DMS53 (cell line): ENCODE data around the gene NUDT16.
"Not testable (repeated sequence)": the region's sequence is repeated elsewhere in the genome, so short reads cannot be mapped to it uniquely, and the experiment has no call there.

Source experiments
- DNase-seq: peaks from one replicate; lab custom pipeline; 2025; lab: John Stamatoyannopoulos, UW

NUDT16 gene

DNA sequence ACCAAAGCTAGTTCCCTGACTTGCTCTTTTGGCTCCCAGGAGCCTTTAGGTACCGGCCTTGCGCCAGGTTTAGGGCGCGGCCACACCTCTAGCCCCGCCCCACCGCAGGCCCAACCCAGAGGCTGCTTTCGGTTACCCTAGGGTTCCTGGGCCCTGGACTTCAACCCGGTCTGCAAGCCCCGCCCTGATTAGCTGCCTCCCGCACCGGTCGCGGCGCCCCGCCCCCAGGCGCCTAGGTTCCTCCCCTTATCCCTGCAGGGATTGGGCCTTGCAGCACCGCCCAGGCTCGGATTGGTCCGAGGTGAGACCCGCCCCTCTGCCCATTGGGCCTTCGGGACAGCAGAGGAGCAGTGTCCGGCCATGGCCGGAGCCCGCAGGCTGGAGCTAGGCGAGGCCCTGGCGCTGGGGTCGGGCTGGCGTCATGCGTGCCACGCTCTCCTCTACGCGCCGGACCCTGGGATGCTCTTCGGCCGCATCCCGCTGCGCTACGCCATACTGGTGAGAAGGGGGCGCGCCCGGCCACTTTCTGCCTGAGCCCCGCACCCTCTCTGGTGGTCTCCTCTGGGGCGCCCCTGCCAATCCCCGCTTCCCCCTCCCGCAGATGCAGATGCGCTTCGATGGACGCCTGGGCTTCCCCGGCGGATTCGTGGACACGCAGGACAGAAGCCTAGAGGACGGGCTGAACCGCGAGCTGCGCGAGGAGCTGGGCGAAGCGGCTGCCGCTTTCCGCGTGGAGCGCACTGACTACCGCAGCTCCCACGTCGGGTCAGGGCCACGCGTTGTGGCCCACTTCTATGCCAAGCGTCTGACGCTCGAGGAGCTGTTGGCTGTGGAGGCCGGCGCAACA lies at the start of gene NUDT16:
TSS of gene NUDT16 (plus strand) at position 330 of the 847 bp plus-strand sequence. CDS start at position 361, 31 bp downstream.
- DNase-seq, result peak; percentile 98

DNA sequence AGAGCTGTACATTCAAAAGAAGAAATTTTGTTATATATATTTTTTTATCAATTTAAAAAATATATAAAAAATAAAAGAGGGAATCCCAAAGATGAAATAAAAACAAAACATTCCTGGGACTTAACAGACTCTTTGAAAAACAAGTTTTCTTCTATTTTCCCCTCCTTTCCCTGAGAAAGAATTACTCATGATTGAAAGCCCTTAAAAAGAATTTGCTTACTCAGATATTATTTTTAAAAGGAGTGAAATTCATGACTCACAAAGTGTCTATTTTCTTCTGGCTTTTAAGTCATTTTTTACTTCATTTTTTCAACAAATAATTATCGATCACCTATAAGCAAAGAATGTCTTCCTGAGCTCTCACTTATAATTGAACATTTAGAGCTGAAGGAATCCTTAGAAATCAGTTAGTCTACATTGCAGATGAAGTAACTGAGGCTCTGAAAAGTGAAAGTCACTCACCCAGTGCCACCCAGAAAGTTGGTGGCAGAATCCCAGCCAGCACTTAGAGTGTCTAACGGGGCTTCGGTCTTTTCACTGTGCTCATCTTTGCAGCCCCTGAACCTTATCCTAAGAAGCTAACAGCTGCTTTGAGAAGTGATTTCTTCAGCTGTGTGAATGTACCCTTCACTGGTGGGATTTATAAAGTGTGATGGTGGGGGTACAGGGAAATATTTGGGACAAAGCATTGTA lies 42.5 kb upstream of the NUDT16 start:
- DNase-seq, result no peak

GRCh38 chr3:131341761-131342160 lies 39.8 kb upstream of the NUDT16 start:
- DNase-seq, result no peak

- DNase-seq, result no peak
Measured at GRCh38 chr3:131348911-131349310, 32.7 kb upstream of the NUDT16 start.

DNA sequence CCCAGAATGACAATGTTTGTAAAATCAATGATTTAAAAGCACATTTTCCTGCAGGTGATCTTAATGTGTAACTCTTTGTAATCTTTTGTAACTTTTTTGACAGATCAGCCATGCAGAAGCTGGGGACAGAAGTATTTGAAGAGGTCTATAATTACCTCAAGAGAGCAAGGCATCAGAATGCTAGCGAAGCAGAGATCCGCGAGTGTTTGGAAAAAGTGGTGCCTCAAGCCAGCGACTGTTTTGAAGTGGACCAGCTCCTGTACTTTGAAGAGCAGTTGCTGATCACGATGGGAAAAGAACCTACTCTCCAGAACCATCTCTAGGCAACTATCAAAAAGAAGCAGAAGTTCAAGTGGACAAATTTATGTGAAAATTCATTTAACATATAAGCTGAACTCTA lies 32.1 kb upstream of the NUDT16 start:
- no peak for DNase-seq

DNA sequence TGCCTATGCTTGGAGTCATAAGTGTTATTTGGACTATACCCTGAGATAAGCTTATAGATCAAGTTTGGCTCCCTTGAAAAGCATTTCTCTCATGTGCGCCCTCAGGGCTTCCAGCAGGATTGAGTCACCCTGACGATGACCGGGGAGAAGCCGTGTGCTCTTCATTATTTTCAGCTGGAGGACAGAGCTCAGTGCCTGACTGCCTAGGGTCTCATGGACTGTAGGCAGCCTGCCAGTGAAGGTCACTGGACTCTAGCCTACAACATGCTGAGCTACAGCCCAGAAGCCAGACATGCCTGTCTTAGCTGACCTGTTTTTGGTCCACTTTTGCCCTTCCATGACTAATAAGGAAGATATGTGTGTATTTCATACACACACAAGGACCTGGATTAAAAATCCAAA lies 31.6 kb upstream of the NUDT16 start:
- DNase-seq, result no peak

GRCh38 chr3:131350506-131350905 lies 31.1 kb upstream of the NUDT16 start:
- no peak for DNase-seq

GRCh38 chr3:131353016-131353877 lies 28.3 kb upstream of the NUDT16 start:
- DNase-seq, result no peak

DNA sequence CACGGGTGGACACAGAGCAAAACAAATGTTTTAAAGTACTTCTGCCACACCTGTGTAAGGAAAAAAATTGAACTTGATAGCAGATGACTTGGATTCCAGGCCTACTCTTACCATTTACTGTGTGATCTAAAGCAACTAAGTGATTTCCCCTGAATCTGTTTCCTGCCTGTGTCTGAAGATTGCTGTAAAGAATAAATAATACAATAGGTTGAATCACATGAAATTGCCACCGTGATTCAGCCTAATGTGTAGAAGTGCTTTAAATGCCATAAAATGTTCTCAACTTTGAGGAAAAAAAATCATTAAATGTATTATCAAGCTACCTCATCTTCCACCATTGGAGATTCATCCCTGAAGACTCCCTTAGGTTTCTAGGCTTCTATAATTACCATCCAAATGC lies 27.6 kb upstream of the NUDT16 start:
- DNase-seq, result no peak

DNA sequence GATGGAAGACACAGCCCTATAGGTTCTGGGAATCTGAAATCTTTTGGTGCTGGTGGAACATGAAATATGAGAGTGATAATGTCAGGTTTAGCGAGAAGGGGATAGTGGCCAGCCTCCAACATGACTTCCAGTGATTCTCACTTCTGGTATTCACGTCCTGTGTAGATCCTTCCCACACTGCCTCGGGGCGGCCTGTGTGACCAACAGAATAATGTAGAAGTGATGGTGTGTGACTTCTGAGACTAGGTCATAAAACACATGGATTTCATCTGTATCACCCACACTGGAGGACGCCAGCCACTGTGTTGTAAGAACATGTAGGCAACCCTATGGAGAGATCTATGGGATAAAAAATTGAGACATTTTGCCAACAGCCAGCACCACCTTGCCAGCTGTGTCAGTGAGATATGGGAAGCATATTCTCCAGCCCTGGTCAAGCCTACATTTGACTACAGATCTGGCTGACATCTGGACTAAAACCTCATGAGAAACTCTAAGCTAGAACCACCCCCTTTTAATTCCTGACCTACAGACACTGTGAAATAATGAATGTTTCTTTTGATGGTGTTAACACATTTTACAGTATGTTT lies 25.5 kb upstream of the NUDT16 start:
- no peak for DNase-seq

GRCh38 chr3:131357275-131357674 lies 24.3 kb upstream of the NUDT16 start:
- no peak for DNase-seq

- no peak for DNase-seq
Measured at GRCh38 chr3:131360191-131360755, 21.3 kb upstream of the NUDT16 start.

DNA sequence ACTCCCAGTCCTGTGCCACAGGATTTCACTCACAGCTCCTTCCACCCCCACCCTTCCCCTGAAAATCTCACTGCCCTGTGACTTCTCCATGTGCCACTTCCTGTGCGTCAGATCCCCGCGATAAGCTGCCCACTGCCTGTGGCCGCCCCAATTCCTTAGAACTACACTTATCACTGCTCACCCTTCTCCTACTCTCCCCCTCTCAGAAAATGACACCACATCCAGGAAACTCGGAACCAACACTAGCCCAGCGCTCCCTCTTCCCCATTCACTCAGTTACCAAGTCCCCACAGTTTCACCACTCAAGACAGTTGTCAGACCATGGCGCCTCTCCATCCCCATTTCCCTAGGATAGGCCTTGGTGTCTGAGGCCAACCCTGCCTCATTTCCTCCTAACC lies 20.5 kb upstream of the NUDT16 start:
- DNase-seq, result not testable (repeated sequence)

DNA sequence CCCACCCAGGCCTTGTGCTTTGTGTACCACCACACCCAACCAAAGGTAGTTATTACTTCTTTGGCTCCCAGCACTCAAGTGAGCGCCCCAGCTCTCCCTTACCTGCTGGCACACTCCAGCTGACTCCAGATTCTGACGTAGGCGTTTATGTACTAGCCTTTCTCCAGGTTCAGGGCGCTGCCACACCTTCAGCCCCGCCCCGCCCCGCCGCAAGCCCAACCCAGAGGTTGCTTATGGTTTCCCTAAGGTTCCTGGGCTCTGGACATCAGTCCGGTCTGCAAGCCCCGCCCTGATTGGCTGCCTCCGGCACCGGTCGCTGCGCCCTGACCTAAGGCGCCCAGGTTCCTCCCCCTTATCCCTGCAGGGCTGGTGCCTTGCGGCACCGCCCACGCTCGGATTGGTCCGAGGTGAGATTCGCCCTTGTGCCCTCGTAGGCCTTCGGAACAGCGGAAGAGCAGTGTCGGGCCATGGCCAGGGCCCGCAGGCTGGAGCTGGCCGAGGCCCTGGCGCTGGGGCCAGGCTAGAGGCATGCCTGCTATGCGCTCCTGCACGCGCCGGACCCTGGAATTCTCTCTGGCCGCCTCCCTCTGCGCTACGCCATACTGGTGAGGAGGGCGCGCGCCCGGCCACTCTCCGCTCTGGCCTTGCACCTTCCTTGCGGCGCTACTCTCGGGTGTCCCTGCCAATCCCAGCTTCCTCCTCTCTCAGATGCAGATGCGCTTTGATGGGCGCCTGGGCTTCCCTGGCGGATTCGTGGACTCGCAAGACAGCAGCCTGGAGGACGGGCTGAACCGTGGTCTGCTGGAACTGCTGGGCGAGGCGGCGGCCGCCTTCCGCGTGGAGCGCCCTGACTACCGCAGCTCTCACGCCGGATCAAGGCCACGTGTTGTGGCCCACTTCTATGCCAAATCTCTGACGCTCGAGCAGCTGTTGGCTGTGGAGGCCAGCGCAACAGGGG lies 19.8 kb upstream of the NUDT16 start:
- DNase-seq, result peak; percentile 97

- DNase-seq, result no peak
Measured at GRCh38 chr3:131363275-131363674, 18.3 kb upstream of the NUDT16 start.

DNA sequence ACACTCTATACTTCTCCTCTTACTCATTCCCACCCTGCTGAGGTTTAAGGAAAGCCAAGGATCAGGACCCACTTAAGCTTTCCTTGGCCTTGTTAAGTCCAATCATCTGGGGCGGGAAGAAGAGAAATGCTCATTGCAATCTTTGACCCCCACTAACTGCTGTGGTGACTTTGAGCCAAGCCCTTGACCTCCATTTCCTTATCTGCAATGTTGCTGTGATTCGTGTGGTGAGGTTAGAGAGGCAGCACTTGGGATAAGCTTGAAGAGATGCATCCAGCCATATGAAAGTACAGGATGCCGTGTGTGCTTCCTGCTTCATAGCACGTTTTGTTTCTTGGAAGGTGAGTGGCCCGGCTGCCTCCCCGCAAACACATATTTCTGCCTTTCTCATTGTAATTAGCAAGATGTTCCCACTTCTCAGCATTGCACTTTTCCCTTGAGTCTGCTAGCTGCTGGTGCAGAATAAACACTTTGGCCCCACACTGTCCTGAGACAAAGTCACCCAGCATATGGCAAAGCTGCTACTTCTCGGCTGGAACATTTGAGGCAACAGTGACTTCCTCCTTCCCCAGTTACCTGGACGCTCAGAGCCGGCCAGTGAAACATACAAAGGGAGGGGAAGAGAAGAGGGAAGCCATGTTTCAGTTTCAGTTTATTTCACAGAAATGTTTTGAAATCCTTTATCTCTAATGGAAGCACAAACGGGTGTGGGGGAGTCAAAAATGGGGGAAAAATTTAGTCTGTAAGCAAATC lies 10.5 kb upstream of the NUDT16 start:
- no peak for DNase-seq

- DNase-seq, result no peak
Measured at GRCh38 chr3:131371688-131372066, 9.9 kb upstream of the NUDT16 start.

GRCh38 chr3:131374741-131375140 lies 6.8 kb upstream of the NUDT16 start:
- DNase-seq, result no peak

GRCh38 chr3:131380821-131381444 lies 641 bp upstream of the NUDT16 start:
- not testable (repeated sequence) for DNase-seq
